GM18505 (cell line): ENCODE data around the gene MEP1A.
"Not testable (repeated sequence)": the region's sequence is repeated elsewhere in the genome, so short reads cannot be mapped to it uniquely, and the experiment has no call there.

Experiments
- ATAC-seq: cut with Tn5 transposase; IDR thresholded peaks from one replicate; pipeline ENCODE4 v1.9.1; 2021; ENCODE audit not compliant: unreplicated experiment
- POLR2A ChIP-seq: IDR thresholded peaks from 4 replicates; pipeline ENCODE4 v1.6.1; 2011; ENCODE audit warnings: borderline replicate concordance; ENCODE audit not compliant: insufficient read depth, insufficient read length; ENCODE audit errors: extremely low read depth

Gene MEP1A

GRCh38 chr6:46821458-46821881 lies 28.3 kb downstream of the MEP1A start:
- ATAC-seq = no peak

GRCh38 chr6:46828939-46829338 lies 35.8 kb downstream of the MEP1A start:
- TF ChIP-seq POLR2A = no peak
- ATAC-seq = no peak

More at GRCh38 chr6:46821458-46821881, 28.3 kb downstream of the MEP1A start:
- no peak for TF ChIP-seq POLR2A

GRCh38 chr6:46832816-46833215 lies 39.6 kb downstream of the MEP1A start:
- TF ChIP-seq POLR2A = no peak
- no peak for ATAC-seq

GRCh38 chr6:46834257-46834916 lies 41.2 kb downstream of the MEP1A start:
- not testable (repeated sequence) for ATAC-seq

- not testable (repeated sequence) for ATAC-seq
Observed at GRCh38 chr6:46834991-46835390, 41.8 kb downstream of the MEP1A start.

GRCh38 chr6:46838033-46838432 lies 44.8 kb downstream of the MEP1A start:
- ATAC-seq = no peak
- TF ChIP-seq POLR2A = no peak

- not testable (repeated sequence) for ATAC-seq
Observed at GRCh38 chr6:46842252-46842846, 49.2 kb downstream of the MEP1A start.

- ATAC-seq = no peak
Observed at GRCh38 chr6:46845126-46845525, 51.9 kb downstream of the MEP1A start.

GRCh38 chr6:46848684-46849360 lies 55.6 kb downstream of the MEP1A start:
- ATAC-seq = peak; percentile 87
- TF ChIP-seq POLR2A = no peak

More at GRCh38 chr6:46845126-46845525, 51.9 kb downstream of the MEP1A start:
- TF ChIP-seq POLR2A = no peak

- ATAC-seq = no peak
- TF ChIP-seq POLR2A = no peak
Observed at GRCh38 chr6:46849361-46849690, 56.1 kb downstream of the MEP1A start.

- no peak for ATAC-seq
- no peak for TF ChIP-seq POLR2A
Observed at GRCh38 chr6:46850792-46851191, 57.6 kb downstream of the MEP1A start.

- ATAC-seq = not testable (repeated sequence)
Observed at GRCh38 chr6:46851576-46851975, 58.4 kb downstream of the MEP1A start.

- not testable (repeated sequence) for ATAC-seq
Observed at GRCh38 chr6:46855966-46856365, 62.8 kb downstream of the MEP1A start.

- no peak for ATAC-seq
Observed at GRCh38 chr6:46862381-46862780, 69.2 kb downstream of the MEP1A start.

GRCh38 chr6:46863791-46864190 lies 70.6 kb downstream of the MEP1A start:
- TF ChIP-seq POLR2A = no peak
- ATAC-seq = no peak

More at GRCh38 chr6:46862381-46862780, 69.2 kb downstream of the MEP1A start:
- no peak for TF ChIP-seq POLR2A

GRCh38 chr6:46865221-46865620 lies 72.0 kb downstream of the MEP1A start:
- TF ChIP-seq POLR2A = no peak
- no peak for ATAC-seq
